ENCODE measurements around the gene HOXC10. TPM values are rescaled to one million over a fixed set of nuclear protein-coding genes. Genes with fewer than 3 reads are reported as not detected.

HOXC10 gene
- total and polyA plus RNA-seq, 2 of the 8 experiments (the other 6 are each of a cell fraction or from before 2014, with no cell fraction given), result not detected

DNA sequence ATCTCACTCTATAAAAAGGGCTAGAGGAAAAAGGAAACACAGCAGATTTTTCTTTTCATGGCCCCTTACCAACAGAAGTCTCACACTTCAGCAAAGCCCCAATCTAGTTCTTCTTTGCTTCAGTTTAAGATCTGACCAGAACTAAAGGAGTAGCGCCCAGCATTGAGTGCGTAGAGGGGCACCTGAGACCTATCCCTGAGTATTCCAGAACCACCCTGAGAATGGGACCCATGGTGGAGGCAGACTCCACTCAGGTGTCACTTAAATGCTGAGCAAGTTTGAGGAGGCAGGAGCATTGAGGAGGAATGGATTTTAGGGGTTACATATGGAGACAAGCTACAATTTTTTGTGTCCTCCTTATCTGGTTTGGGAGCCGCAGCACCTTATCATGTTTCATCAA lies 13.8 kb upstream of the HOXC10 start:
- WGBS, 2 experiments (ENCODE audit: extremely low coverage in 1 of 2, insufficient coverage in 1 of 2, insufficient read length in 1 of 2, insufficient replicate concordance in 2 of 2, low coverage in 1 of 2, low lambda C conversion rate in 2 of 2, missing lambda C conversion rate in 1 of 2), result 75% methylated on average over 3 of the region's 3 CpGs; no CpG with 5 or more reads in 1 of the 2 experiments
- Histone ChIP-seq H2AK5ac (ENCODE audit: low read depth, low read length) (no peak overlapping the region), H3K9me3 (ENCODE audit: insufficient read depth in 2 of 2, low read depth in 1 of 2, low read length in 1 of 2) (0 out of 4 replicates have a peak, but pooled peaks cover 0 to 2% of the 10 kb centered on the region in 2 experiments), H3K27me3 (replicated peaks in 1 of 4; ENCODE audit: control insufficient read depth in 3 of 4, extremely low read depth in 1 of 4, insufficient read depth in 3 of 4, low read length in 3 of 4) (peaks cover 100% of the 10 kb centered on the region in 4 experiments), H2AFZ (ENCODE audit: low read length) (no peak overlapping the region), H3K4ac (replicated peaks; ENCODE audit: insufficient read length, low read depth, low read length) (no peak overlapping the region), H3K4me3 (ENCODE audit: extremely low read depth in 1 of 4, insufficient read depth in 2 of 4, low read depth in 3 of 4, low read length in 4 of 4) (no peak overlapping the region), H3K23ac (ENCODE audit: insufficient read length) (no peak overlapping the region), H3K36me3 (ENCODE audit: control insufficient read depth in 2 of 4, insufficient read depth in 4 of 4, low read length in 3 of 4) (peaks cover 0 to 3% (median 0%) of the 10 kb centered on the region in 4 experiments; a peak in 2 of 8 replicates), H3K4me2 (ENCODE audit: insufficient read depth in 1 of 2, low read depth in 2 of 2, low read length in 2 of 2) (no peak overlapping the region), H3K56ac (replicated peaks; ENCODE audit: insufficient read length, low read depth, low read length) (no peak overlapping the region), H4K5ac (ENCODE audit: insufficient read length, low read depth, low read length) (no peak overlapping the region), H3K79me1 (ENCODE audit: low read depth, low read length) (no peaks in the 10 kb centered on the region), H2BK20ac (ENCODE audit: low read length) (no peak overlapping the region), H3K79me2 (ENCODE audit: control insufficient read depth in 1 of 2, insufficient read depth in 2 of 2, low read length in 2 of 2) (no peaks in the 10 kb centered on the region), H2BK12ac (ENCODE audit: low read depth, low read length) (no peak overlapping the region), H3K4me1 (replicated peaks in 1 of 4; ENCODE audit: control insufficient read depth in 3 of 4, insufficient read depth in 4 of 4, low read length in 3 of 4) (peaks cover 0 to 14% (median 4%) of the 10 kb centered on the region in 4 experiments; a peak in 5 of 7 replicates), H4K8ac (ENCODE audit: extremely low read depth, insufficient read depth, low read length) (no peak overlapping the region), H4K91ac (replicated peaks; ENCODE audit: insufficient read length, low read length) (no peak overlapping the region), H4K20me1 (replicated peaks in 1 of 2; ENCODE audit: control insufficient read depth in 1 of 2, insufficient read depth in 2 of 2, low read length in 2 of 2) (peaks cover 19 to 37% of the 10 kb centered on the region in 2 experiments), H3K9ac (replicated peaks in 1 of 4; ENCODE audit: extremely low read depth in 1 of 4, low read depth in 3 of 4, low read length in 3 of 4) (no peak overlapping the region), H2BK15ac (ENCODE audit: low read length) (no peak overlapping the region), H2BK5ac (ENCODE audit: low read depth, low read length) (no peak overlapping the region), H3K23me2 (ENCODE audit: low read depth, low read length) (peaks cover 1% of the 10 kb centered on the region; the same call in 1 of the 2 replicates), H2BK120ac (replicated peaks; ENCODE audit: low read depth, low read length) (no peak overlapping the region), H3K27ac (ENCODE audit: low read depth, low read length) (no peak overlapping the region), H3K14ac (ENCODE audit: insufficient read length) (no peak overlapping the region), H3K18ac (ENCODE audit: extremely low read depth, low read length) (no peak overlapping the region)
- CTCF ChIA-PET (ENCODE audit: partially characterized antibody), result interaction anchor here (0.6 to 2.8 kb wide), 7 partner anchors 11 to 61 kb away, joined by 3 to 13 read pairs (median 5); partner anchors contain the start of genes HOXC10 and HOXC5
- FAIRE-seq (no peak), DNase-seq (ENCODE audit: low read depth in 1 of 2, low spot score in 2 of 2) (no peak)
- POLR2A ChIA-PET (ENCODE audit: partially characterized antibody), result interaction anchor here (1.1 kb wide), 1 partner anchor 15 kb away, joined by 3 read pairs; no protein-coding TSS in a partner anchor
- TF ChIP-seq RNF2 (IDR thresholded peaks at IDR 0.05; ENCODE audit: borderline replicate concordance, low read depth, low read length, missing control alignments, poor library complexity, severe bottlenecking), result peak; percentile 55
- no peak for TF ChIP-seq GABPA (IDR thresholded peaks at IDR 0.05; ENCODE audit: borderline replicate concordance, insufficient read depth, low read length)
